Uterus (tissue), 2 donors: ENCODE data around the gene TRPM4.

Source experiments
- POLR2A ChIP-seq, 2 donors: fragments of 450-650 bp; IDR thresholded peaks; one replicate each; pipeline ENCODE4 v1.6.1; 2016; ENCODE audit warnings: antibody characterized with exemption in 2 of 2, mild to moderate bottlenecking in 1 of 2, moderate library complexity in 1 of 2
- TF ChIP-seq, protein P1 (sequence below), 4 experiments: fragments of 200-600 bp in 2 of 4; fragments of 450-650 bp in 2 of 4; sonication (generic) in 2 of 4; IDR thresholded peaks; one replicate each; pipeline ENCODE4 v1.5.1; 2016 to 2019; ENCODE audit warnings: antibody characterized with exemption in 4 of 4, mild to moderate bottlenecking in 2 of 4, moderate library complexity in 1 of 4

DNA sequence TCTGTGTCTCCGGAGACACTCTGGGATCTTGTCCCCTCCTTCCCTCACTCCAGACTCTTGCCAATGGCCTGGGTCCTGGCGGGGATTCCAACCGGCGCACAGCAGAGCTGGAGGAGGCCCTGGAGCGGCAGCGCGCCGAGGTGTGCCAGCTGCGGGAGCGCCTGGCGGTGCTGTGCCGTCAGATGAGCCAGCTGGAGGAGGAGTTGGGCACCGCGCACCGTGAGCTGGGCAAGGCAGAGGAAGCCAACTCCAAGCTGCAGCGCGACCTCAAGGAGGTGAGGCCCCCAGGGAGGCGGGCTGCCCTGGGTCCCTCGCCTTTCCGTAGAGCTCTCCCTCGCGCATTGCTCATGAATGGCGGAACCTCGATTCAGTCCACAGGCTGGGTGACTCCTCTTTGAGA, 27.3 kb upstream of the TRPM4 start:
- no peak for TF ChIP-seq POLR2A (IDR thresholded peaks at IDR 0.05)
- TF ChIP-seq, protein P1, sequence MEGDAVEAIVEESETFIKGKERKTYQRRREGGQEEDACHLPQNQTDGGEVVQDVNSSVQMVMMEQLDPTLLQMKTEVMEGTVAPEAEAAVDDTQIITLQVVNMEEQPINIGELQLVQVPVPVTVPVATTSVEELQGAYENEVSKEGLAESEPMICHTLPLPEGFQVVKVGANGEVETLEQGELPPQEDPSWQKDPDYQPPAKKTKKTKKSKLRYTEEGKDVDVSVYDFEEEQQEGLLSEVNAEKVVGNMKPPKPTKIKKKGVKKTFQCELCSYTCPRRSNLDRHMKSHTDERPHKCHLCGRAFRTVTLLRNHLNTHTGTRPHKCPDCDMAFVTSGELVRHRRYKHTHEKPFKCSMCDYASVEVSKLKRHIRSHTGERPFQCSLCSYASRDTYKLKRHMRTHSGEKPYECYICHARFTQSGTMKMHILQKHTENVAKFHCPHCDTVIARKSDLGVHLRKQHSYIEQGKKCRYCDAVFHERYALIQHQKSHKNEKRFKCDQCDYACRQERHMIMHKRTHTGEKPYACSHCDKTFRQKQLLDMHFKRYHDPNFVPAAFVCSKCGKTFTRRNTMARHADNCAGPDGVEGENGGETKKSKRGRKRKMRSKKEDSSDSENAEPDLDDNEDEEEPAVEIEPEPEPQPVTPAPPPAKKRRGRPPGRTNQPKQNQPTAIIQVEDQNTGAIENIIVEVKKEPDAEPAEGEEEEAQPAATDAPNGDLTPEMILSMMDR (IDR thresholded peaks at IDR 0.05): no peak
